ENCODE measurements around the gene SLC38A2.
A peak's percentile ranks its signal among the peaks of the same experiment; 100 is the strongest.

Gene SLC38A2

GRCh38 chr12:46389031-46389616 lies 16.6 kb upstream of the SLC38A2 start:
- POLR2A ChIA-PET: no interaction called here
- CTCF ChIA-PET: no interaction called here
- no peak for TF ChIP-seq HDGF (IDR thresholded peaks at IDR 0.05; ENCODE audit: borderline replicate concordance)
- no peak for TF ChIP-seq FOXK2 (IDR thresholded peaks at IDR 0.05)
- TF ChIP-seq LEF1 (IDR thresholded peaks at IDR 0.05; ENCODE audit: borderline replicate concordance): no peak
- TF ChIP-seq SP1 (IDR thresholded peaks at IDR 0.05): no peak
- no peak for TF ChIP-seq SUZ12 (IDR thresholded peaks at IDR 0.05)
- TF ChIP-seq FOXA1 (IDR thresholded peaks at IDR 0.05): no peak
- TF ChIP-seq NFRKB (IDR thresholded peaks at IDR 0.05): no peak
- TF ChIP-seq ELF4 (IDR thresholded peaks at IDR 0.05): no peak
- TF ChIP-seq TARDBP (IDR thresholded peaks at IDR 0.05): no peak
- TF ChIP-seq CTBP1 (IDR thresholded peaks at IDR 0.05; ENCODE audit: borderline replicate concordance): no peak
- no peak for TF ChIP-seq PKNOX1 (IDR thresholded peaks at IDR 0.05)
- no peak for DNase-seq (ENCODE audit: extremely low spot score)

- POLR2A ChIA-PET: no interaction called here
- no peak for TF ChIP-seq TARDBP (IDR thresholded peaks at IDR 0.05)
- CTCF ChIA-PET: no interaction called here
- DNase-seq (ENCODE audit: extremely low spot score): no peak
These were observed 16.0 kb upstream of the SLC38A2 start for GRCh38 chr12:46388427-46389021.

- no peak for DNase-seq (ENCODE audit: extremely low spot score)
- TF ChIP-seq SUZ12 (IDR thresholded peaks at IDR 0.05) (no peak), ARNT (IDR thresholded peaks at IDR 0.05) (no peak), BHLHE40 (IDR thresholded peaks at IDR 0.05; ENCODE audit: borderline replicate concordance) (no peak), FOXK2 (IDR thresholded peaks at IDR 0.05) (no peak), SP1 (IDR thresholded peaks at IDR 0.05) (no peak), ZNF384 (IDR thresholded peaks at IDR 0.05) (no peak), FOXA1 (IDR thresholded peaks at IDR 0.05) (no peak), HDGF (IDR thresholded peaks at IDR 0.05; ENCODE audit: borderline replicate concordance) (no peak), CTBP1 (IDR thresholded peaks at IDR 0.05; ENCODE audit: borderline replicate concordance) (no peak), PKNOX1 (IDR thresholded peaks at IDR 0.05) (no peak), FOXM1 (IDR thresholded peaks at IDR 0.05; ENCODE audit: borderline replicate concordance) (no peak), L3MBTL2 (conservative IDR thresholded peaks at IDR 0.05) (no peak), TARDBP (IDR thresholded peaks at IDR 0.05) (no peak), LEF1 (IDR thresholded peaks at IDR 0.05; ENCODE audit: borderline replicate concordance) (no peak)
- POLR2A ChIA-PET: no interaction called here
- CTCF ChIA-PET: no interaction called here
These were observed 15.1 kb upstream of the SLC38A2 start for GRCh38 chr12:46387670-46388069.

- POLR2A ChIA-PET: interaction anchor here (1.7 kb wide), 1 partner anchor 14 kb away, joined by 6 read pairs; no protein-coding TSS in a partner anchor
- CTCF ChIA-PET: interaction anchor here (0.6 to 1.0 kb wide), 2 partner anchors 15 to 44 kb away, joined by 3 read pairs; no protein-coding TSS in a partner anchor
- DNase-seq (ENCODE audit: extremely low spot score): no peak
- TF ChIP-seq PKNOX1 (IDR thresholded peaks at IDR 0.05): peak; percentile 63
- no peak for TF ChIP-seq SUZ12 (IDR thresholded peaks at IDR 0.05)
These were observed 14.5 kb upstream of the SLC38A2 start for GRCh38 chr12:46386877-46387629.

- CTCF ChIA-PET: interaction anchor here (0.6 to 1.0 kb wide), 2 partner anchors 15 to 45 kb away, joined by 3 read pairs; no protein-coding TSS in a partner anchor
- TF ChIP-seq ZNF384 (IDR thresholded peaks at IDR 0.05) (no peak), SUZ12 (IDR thresholded peaks at IDR 0.05) (no peak), FOXM1 (IDR thresholded peaks at IDR 0.05; ENCODE audit: borderline replicate concordance) (no peak), ELF4 (IDR thresholded peaks at IDR 0.05) (peak; percentile 72; the same call in 1 of the 2 replicates), BHLHE40 (IDR thresholded peaks at IDR 0.05; ENCODE audit: borderline replicate concordance) (no peak)
- POLR2A ChIA-PET: interaction anchor here (1.7 kb wide), 1 partner anchor 13 kb away, joined by 6 read pairs; no protein-coding TSS in a partner anchor
- DNase-seq (ENCODE audit: extremely low spot score): no peak
These were observed 13.8 kb upstream of the SLC38A2 start for GRCh38 chr12:46386360-46386867.

- CTCF ChIA-PET: interaction anchor here (0.7 kb wide), 1 partner anchor 571 kb away, joined by 3 read pairs; no protein-coding TSS in a partner anchor
- TF ChIP-seq TARDBP (IDR thresholded peaks at IDR 0.05): no peak
- no peak for TF ChIP-seq FOXA1 (IDR thresholded peaks at IDR 0.05)
- TF ChIP-seq PKNOX1 (IDR thresholded peaks at IDR 0.05): no peak
- TF ChIP-seq LEF1 (IDR thresholded peaks at IDR 0.05; ENCODE audit: borderline replicate concordance): no peak
- TF ChIP-seq FOXM1 (IDR thresholded peaks at IDR 0.05; ENCODE audit: borderline replicate concordance): no peak
- TF ChIP-seq SUZ12 (IDR thresholded peaks at IDR 0.05): no peak
- TF ChIP-seq CTBP1 (IDR thresholded peaks at IDR 0.05; ENCODE audit: borderline replicate concordance): no peak
- TF ChIP-seq FOXK2 (IDR thresholded peaks at IDR 0.05): no peak
- TF ChIP-seq BHLHE40 (IDR thresholded peaks at IDR 0.05; ENCODE audit: borderline replicate concordance): no peak
- no peak for TF ChIP-seq NFRKB (IDR thresholded peaks at IDR 0.05)
- DNase-seq (ENCODE audit: extremely low spot score): no peak
- POLR2A ChIA-PET: interaction anchor here (0.8 to 1.0 kb wide), 2 partner anchors 12 to 14 kb away, joined by 3 to 5 read pairs; no protein-coding TSS in a partner anchor
These were observed 12.9 kb upstream of the SLC38A2 start for GRCh38 chr12:46385438-46385837.
